Measurements from ENCODE around the gene ODAD4.

ODAD4 gene

DNA sequence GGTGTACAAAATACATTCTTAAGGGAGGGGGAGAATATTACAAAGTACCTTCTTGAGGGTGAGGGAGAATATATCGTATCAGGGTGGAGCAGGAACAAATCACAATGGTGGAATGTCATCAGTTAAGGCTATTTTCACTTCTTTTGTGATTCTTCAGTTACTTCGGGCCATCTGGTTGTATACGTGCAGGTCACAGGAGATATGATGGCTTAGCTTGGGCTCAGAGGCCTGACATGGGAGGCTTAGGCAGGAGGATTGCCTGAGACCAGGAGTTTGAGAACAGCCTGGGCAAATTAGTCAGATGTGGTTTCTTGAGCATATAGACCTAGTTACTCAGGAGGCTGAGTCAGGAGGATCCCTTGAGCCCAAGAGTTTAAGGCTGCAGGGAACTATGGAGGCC is 13.1 kb downstream of the ODAD4 start:
- TF ChIP-seq CTCF (conservative IDR thresholded peaks at IDR 0.05) (no peak), ZFX (IDR thresholded peaks at IDR 0.05) (no peak)

DNA sequence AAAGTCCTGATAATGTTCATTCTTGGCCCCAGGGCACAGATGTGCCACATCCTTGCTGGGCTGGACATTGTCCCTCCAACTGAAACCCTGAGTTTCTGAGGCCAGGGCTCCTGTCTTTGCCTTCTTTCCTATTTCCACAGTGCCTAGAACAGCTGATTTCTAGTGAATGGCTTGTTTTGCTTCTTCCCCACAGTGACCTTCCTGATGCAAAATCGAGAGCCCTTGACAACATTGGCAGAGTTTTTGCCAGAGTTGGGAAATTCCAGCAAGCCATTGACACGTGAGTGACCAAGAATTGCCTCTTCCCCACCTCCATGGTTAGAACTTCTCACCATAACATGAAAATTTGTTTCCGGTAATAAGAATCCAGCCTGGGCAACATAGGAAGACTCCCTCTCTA is 14.5 kb downstream of the ODAD4 start:
- TF ChIP-seq ZFX (IDR thresholded peaks at IDR 0.05) (no peak), CTCF (conservative IDR thresholded peaks at IDR 0.05) (no peak)
- no peak overlapping the region for H3K27ac ChIP-seq

More for the DNA sequence above, 13.1 kb downstream of the ODAD4 start:
- H3K27ac ChIP-seq: no peak overlapping the region

GRCh38 chr17:41948762-41949460 is 18.5 kb downstream of the ODAD4 start:
- TF ChIP-seq CTCF (conservative IDR thresholded peaks at IDR 0.05) (no peak), ZFX (IDR thresholded peaks at IDR 0.05) (no peak)
- H3K27ac ChIP-seq: no peak overlapping the region

DNA sequence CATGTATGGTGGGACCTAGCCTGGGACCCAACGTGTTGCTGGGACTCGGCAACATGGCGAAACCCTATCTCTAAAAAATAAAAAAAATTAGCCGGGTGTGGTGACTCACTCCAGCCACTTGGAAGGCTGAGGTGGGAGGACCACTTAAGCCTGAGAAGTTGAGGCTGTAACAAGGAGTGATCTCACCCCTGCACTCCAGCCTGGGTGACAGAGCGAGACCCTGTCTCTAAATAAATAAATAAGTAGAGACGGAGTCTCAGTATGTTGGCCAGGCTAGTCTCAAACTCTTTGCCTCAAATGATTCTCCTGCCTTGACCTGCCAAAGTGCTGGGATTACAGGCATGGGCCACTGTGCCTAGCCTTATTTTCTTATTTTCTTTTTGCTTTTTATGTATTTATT is 26.1 kb downstream of the ODAD4 start:
- no peak overlapping the region for H3K27ac ChIP-seq

GRCh38 chr17:41957031-41957868 is 26.8 kb downstream of the ODAD4 start:
- TF ChIP-seq ZFX (IDR thresholded peaks at IDR 0.05): no peak
- TF ChIP-seq CTCF (conservative IDR thresholded peaks at IDR 0.05): no peak

More for the DNA sequence above, 26.1 kb downstream of the ODAD4 start:
- TF ChIP-seq CTCF (conservative IDR thresholded peaks at IDR 0.05): no peak
- no peak for TF ChIP-seq ZFX (IDR thresholded peaks at IDR 0.05)

DNA sequence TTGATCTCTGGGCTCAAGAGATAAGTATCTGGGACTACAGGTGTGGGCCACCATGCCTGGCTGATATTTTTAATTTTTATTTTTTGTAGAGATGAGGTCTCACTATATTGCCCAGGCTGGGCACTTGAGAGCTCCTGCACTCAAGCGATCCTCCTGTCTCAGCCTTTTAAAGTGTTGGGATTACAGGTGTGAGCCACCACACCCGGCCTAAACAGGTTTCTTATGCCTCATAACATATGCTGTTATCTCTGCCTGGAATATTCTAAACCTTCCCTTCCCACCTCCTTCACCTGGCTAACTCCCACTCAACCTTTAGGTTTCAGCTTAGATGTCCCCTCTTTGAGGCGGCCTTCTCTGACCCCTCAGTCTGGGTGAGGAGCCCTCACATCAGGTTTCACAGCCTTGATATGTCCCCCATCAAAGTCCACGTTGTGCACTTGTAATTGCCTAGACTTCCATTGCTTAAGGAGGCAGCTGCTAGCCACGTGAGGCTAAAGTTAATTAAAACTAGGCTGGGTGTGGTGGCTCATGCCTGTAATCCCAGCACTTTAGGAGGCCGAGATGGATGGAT is 27.5 kb downstream of the ODAD4 start:
- no peak for TF ChIP-seq ZFX (IDR thresholded peaks at IDR 0.05)
- TF ChIP-seq CTCF (conservative IDR thresholded peaks at IDR 0.05): no peak
- no peak overlapping the region for H3K27ac ChIP-seq

More at GRCh38 chr17:41957031-41957868, 26.8 kb downstream of the ODAD4 start:
- H3K27ac ChIP-seq: no peak overlapping the region

DNA sequence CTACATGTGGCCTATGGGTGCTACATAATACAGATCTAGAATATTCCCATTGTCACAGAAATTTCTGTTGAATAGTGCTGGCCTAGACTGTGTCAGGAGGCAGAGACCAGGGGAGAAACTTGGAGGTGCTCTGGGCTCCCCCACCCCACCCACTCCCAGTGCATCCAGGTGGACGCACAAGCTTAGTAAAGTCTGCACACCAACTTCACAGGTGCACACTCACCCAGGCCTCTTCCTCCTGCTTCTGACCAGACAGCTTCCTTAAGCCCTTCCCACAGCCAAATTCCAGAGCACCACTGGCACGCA is 28.6 kb downstream of the ODAD4 start:
- TF ChIP-seq CTCF (conservative IDR thresholded peaks at IDR 0.05): no peak
- TF ChIP-seq ZFX (IDR thresholded peaks at IDR 0.05): no peak
- H3K27ac ChIP-seq: no peak overlapping the region
